ENCODE results near the gene KCTD2.

- TF ChIP-seq POLR2A (IDR thresholded peaks at IDR 0.05): no peak
- no peak for TF ChIP-seq CTCF (IDR thresholded peaks at IDR 0.05)
- no peak for TF ChIP-seq EP300 (IDR thresholded peaks at IDR 0.05)
- no peak for TF ChIP-seq POLR2AphosphoS5 (IDR thresholded peaks at IDR 0.05)
These were observed 16.6 kb downstream of the KCTD2 start for GRCh38 chr17:75063626-75064025.
